ENCODE data around the gene LHX2.

Gene LHX2

GRCh38 chr9:124068251-124068650 is 56.7 kb downstream of the LHX2 start:
- DNase-seq, result no peak

DNA sequence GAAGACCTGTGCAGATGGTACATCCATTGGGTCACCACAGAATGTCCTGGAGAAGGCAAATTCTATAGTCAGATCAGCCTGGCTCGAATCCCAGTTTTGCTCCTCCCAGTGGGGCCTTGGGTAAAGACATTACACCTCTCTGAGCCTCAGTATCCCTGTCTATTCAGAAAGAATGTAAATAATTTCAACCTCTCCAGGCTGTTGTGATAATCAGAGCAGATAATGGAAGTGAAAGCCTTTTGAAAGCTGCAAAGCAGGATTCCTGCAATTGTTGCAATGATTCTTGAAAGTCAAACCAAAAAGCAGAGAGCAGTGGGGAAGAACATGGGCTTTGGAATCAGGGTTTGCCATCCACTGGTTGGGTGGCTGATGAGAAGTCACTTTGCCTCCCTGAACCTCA is 63.2 kb downstream of the LHX2 start:
- no peak for DNase-seq

GRCh38 chr9:124075761-124076160 is 64.2 kb downstream of the LHX2 start:
- no peak for DNase-seq

- no peak for DNase-seq
Observed at GRCh38 chr9:124077915-124078572, 66.5 kb downstream of the LHX2 start.

GRCh38 chr9:124078641-124079040 is 67.1 kb downstream of the LHX2 start:
- DNase-seq, result no peak

DNA sequence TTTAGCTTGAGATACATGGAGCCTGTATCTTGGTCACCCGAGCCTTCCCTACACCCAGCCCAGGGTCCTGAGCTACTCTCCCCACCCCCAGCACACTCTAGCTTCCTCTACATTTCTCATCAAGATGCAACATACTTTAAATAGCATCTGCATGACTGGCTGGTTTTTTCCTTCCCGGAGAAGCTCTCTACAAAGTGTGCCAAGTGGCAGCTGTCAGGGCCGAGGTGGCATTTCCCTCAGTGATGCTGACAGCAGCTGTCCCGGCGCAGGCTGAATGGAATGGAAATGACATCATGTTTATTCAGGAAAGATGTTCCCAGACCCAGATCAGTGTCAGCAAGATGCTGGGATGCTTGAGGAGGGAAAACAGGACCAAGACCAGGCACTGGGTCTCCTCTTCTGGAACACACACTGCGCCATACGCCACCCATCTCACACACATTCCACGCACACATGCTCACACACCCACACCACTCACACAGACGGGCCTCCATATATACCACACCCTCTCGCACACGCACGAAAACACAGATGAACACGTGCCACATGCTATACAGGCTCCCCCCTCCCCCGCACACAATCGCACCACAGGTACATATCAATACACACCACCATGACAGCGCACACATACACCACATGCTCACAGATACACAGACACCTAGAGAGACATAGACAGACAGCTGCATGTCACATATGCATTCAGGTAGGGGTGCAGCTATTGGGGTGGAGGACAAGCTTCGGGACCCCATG is 67.8 kb downstream of the LHX2 start:
- no peak for DNase-seq

DNA sequence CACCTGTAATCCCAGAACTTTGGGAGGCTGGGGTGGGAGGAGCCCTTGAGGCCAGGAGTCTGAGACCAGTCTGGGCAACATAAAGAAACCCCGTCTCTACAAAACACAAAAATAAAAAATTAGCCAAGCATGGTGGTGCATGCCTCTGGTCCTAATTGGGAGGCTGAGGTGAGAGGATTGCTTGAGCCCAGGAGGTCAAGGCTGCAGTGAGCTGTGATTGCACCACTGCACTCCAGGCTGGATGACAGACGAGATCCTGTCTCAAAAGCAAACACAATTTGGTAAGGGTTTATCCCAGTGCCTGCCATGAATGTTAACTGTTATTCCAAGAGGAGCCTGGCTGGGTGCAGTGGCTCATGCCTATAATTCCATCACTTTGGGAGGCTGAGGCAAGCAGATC is 71.1 kb downstream of the LHX2 start:
- DNase-seq, result no peak
